ENCODE data around the gene MRPL21. TPM values are rescaled to one million over a fixed set of nuclear protein-coding genes. Genes with fewer than 3 reads are reported as not detected.

The MRPL21 gene
- 68.5 TPM for total RNA-seq

DNA sequence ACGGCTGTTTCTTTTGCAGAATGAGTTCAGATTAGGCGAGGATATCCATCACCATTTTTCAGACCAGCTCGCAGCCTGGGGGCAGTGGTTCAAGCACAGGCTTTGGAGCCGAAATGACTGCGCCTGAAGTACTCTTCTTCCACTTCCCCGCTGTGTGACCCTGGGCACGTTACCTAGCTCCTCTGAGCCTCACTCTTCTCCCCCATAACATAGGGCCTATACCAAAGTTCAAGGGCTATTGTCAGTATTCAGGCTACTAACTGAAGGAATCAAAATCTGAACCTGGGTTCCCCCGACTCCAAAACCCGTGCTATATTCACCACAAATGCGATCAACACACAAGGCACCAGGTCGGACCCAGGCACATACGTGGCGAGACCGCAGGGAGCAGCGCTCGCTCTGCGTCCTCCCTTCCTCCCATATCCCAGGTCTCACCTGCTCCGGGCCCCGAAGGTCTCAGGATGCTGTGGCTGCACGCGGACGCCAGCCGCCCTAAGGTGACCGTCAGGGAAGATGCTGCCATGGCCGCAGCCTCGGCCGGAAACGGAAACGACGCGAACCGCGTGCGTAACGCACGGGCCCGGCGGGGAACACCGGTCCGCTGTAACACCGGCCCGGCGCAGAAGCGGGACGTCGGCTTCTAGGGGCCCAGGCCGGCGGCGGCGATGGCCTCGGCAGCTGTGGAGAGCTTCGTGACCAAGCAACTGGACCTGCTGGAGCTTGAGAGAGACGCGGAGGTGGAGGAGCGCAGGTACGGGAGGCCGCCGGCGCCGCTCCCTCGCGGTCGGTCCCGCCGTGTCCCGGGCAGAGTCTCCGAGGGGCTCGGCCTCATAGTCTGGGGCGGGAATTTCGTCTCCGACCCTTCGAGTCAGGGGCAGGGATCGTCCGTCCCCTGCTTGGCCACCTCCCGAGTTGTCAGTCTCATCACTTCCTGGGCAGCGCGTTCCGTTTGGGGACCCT lies at the start of gene MRPL21, which contains the start of gene IGHMBP2:
TSS of gene MRPL21 (minus strand) at position 545 of the 960 bp plus-strand sequence. CDS start at position 523, 22 bp downstream.
TSS of gene IGHMBP2 (plus strand) at position 604 of the 960 bp plus-strand sequence. CDS start at position 666, 62 bp downstream.
- DNase-seq (ENCODE audit: extremely low spot score in 2 of 2) = no peak
- H3K4me3 ChIP-seq = peak within 1 kb of the TSS; percentile 72 to 80
- TF ChIP-seq, protein P1, sequence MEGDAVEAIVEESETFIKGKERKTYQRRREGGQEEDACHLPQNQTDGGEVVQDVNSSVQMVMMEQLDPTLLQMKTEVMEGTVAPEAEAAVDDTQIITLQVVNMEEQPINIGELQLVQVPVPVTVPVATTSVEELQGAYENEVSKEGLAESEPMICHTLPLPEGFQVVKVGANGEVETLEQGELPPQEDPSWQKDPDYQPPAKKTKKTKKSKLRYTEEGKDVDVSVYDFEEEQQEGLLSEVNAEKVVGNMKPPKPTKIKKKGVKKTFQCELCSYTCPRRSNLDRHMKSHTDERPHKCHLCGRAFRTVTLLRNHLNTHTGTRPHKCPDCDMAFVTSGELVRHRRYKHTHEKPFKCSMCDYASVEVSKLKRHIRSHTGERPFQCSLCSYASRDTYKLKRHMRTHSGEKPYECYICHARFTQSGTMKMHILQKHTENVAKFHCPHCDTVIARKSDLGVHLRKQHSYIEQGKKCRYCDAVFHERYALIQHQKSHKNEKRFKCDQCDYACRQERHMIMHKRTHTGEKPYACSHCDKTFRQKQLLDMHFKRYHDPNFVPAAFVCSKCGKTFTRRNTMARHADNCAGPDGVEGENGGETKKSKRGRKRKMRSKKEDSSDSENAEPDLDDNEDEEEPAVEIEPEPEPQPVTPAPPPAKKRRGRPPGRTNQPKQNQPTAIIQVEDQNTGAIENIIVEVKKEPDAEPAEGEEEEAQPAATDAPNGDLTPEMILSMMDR (IDR thresholded peaks at IDR 0.05) = no peak
- TF ChIP-seq POLR2AphosphoS5 (IDR thresholded peaks at IDR 0.05; ENCODE audit: insufficient read depth in 1 of 2, low read depth in 1 of 2) (peak; percentile 87 to 93), POLR2A (IDR thresholded peaks at IDR 0.05) (peak in 1 of 2 donors; percentile 37)
- peak within 1 kb of the TSS; percentile 87 for H3K27ac ChIP-seq
- H3K36me3 ChIP-seq = peaks cover 0 to 28% of the 10 kb centered on the region in 2 donors
- H3K27me3 ChIP-seq = no peaks in the 10 kb centered on the region
- intact Hi-C loops (cut with DNase I) = loop anchor here (1.0 kb wide), 1 partner anchor 186 kb away; no protein-coding TSS in a partner anchor
- H3K4me1 ChIP-seq = peaks cover 38% of the 10 kb centered on the region
- no peaks in the 10 kb centered on the region for H3K9me3 ChIP-seq

DNA sequence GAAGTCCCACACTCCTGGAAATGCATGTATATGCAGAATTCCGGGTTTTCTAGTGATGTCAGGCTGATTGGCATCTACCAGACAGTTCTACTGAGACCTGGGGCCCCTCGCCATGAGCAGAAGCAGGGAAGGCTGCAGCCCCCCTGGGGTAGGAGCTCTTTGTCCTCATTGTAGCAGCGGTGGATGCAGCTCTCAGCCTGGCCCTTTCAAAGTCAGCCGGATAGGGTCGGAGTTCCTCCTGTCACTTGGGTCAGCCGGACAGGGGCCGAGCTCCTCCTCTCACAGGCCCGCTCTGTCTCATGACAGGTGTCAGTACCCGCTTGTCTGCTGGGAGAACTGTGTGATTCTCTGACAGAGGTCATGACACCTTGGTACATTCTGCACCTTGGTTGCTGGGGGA lies 47.1 kb upstream of the MRPL21 start:
- no peaks in the 10 kb centered on the region for H3K27me3 ChIP-seq
- H3K4me3 ChIP-seq = no peak overlapping the region
- no peaks in the 10 kb centered on the region for H3K36me3 ChIP-seq
- intact Hi-C loops (cut with DNase I) = no loop called here
- H3K9me3 ChIP-seq = no peaks in the 10 kb centered on the region
- H3K27ac ChIP-seq = no peak overlapping the region
- TF ChIP-seq, protein P1 (IDR thresholded peaks at IDR 0.05) = no peak
- TF ChIP-seq POLR2A (IDR thresholded peaks at IDR 0.05) (no peak), POLR2AphosphoS5 (IDR thresholded peaks at IDR 0.05; ENCODE audit: insufficient read depth in 1 of 2, low read depth in 1 of 2) (no peak)
- no peak for DNase-seq (ENCODE audit: extremely low spot score in 2 of 2)
- peaks cover 15% of the 10 kb centered on the region for H3K4me1 ChIP-seq

DNA sequence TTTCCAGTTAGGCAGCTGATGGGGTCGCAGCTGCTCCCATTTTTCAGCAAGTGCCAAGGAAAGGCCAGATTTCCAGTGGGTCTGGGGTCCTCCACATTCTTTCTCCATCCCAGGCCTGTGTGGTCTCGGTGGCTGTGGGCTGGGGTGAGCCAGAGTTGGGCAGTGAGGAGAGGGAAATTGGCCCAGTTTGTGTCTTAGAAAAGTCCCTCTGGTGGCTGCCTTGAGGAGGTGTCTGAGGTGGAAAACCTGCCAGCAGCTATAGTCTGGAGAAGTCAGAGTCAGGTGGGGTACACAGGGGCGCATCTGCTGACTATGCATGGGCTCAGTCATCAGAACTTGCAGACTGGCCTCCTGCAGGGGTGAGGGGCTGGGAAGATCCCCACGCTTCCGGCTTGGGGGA lies 46.6 kb upstream of the MRPL21 start:
- no peak for DNase-seq (ENCODE audit: extremely low spot score in 2 of 2)
- Histone ChIP-seq H3K9me3 (no peaks in the 10 kb centered on the region), H3K27ac (no peak overlapping the region), H3K4me3 (no peak overlapping the region), H3K36me3 (no peaks in the 10 kb centered on the region), H3K27me3 (no peaks in the 10 kb centered on the region), H3K4me1 (peaks cover 11% of the 10 kb centered on the region)
- TF ChIP-seq POLR2A (IDR thresholded peaks at IDR 0.05) (no peak), POLR2AphosphoS5 (IDR thresholded peaks at IDR 0.05; ENCODE audit: insufficient read depth in 1 of 2, low read depth in 1 of 2) (no peak)
- TF ChIP-seq, protein P1 (IDR thresholded peaks at IDR 0.05) = no peak
- intact Hi-C loops (cut with DNase I) = no loop called here

DNA sequence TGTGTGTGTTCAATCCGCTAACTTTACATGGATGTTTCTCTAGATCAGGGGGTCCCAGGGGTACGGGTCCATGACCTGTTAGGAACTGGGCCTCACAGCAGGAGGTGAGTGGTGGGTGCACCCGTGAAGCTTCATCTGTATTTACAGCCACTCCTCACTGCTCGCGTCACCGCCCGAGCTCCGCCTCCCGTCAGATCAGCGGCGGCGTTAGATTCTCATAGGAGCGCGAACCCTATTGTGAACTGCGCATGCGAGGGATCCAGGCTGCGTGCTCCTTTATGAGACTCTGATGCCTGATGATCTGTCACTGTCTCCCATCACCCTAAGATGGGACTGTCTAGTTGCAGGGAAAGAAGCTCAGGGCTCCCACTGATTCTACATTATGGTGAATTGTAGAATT lies 45.3 kb upstream of the MRPL21 start:
- peaks cover 5% of the 10 kb centered on the region for H3K4me1 ChIP-seq
- no peaks in the 10 kb centered on the region for H3K9me3 ChIP-seq
- no peaks in the 10 kb centered on the region for H3K36me3 ChIP-seq
- intact Hi-C loops (cut with DNase I) = loop anchor here (5.0 kb wide), 1 partner anchor 53 kb away; no protein-coding TSS in a partner anchor
- DNase-seq (ENCODE audit: extremely low spot score in 2 of 2) = no peak
- TF ChIP-seq POLR2AphosphoS5 (IDR thresholded peaks at IDR 0.05; ENCODE audit: insufficient read depth in 1 of 2, low read depth in 1 of 2) (no peak), POLR2A (IDR thresholded peaks at IDR 0.05) (no peak)
- TF ChIP-seq, protein P1 (IDR thresholded peaks at IDR 0.05) = no peak
- no peak overlapping the region for H3K4me3 ChIP-seq
- H3K27me3 ChIP-seq = no peaks in the 10 kb centered on the region
- H3K27ac ChIP-seq = no peak overlapping the region

Data from vagina (tissue), 2 donors.